T-helper 2 cell treated with Interferon-gamma antibody and Interleukin-4, amounts not matched to agents 5 μg/mL and 100 μg/mL, for 36 hours (primary cell): ENCODE results near the gene MINDY4.

Experiments
- DNase-seq: peaks from one replicate; pipeline ENCODE4 v3.0.0; 2021; ENCODE audit warnings: low spot score
- H3K27ac Mint-ChIP-seq: one replicate; pipeline ENCODE4 v1.8.0; 2021; ENCODE audit warnings: mild to moderate bottlenecking, mixed read lengths
- H3K27me3 Mint-ChIP-seq: one replicate; pipeline ENCODE4 v1.8.0; 2021; ENCODE audit warnings: low read depth, mixed read lengths
- H3K36me3 Mint-ChIP-seq: one replicate; pipeline ENCODE4 v1.8.0; 2021; ENCODE audit warnings: low read depth, mixed read lengths
- H3K4me1 Mint-ChIP-seq: one replicate; pipeline ENCODE4 v1.8.0; 2021; ENCODE audit warnings: low read depth, mixed read lengths
- H3K4me3 Mint-ChIP-seq: one replicate; pipeline ENCODE4 v1.8.0; 2022; ENCODE audit warnings: mild to moderate bottlenecking, moderate library complexity, mixed read lengths
- H3K9me3 Mint-ChIP-seq: one replicate; pipeline ENCODE4 v1.8.0; 2021; ENCODE audit warnings: mixed read lengths

Gene MINDY4

DNA sequence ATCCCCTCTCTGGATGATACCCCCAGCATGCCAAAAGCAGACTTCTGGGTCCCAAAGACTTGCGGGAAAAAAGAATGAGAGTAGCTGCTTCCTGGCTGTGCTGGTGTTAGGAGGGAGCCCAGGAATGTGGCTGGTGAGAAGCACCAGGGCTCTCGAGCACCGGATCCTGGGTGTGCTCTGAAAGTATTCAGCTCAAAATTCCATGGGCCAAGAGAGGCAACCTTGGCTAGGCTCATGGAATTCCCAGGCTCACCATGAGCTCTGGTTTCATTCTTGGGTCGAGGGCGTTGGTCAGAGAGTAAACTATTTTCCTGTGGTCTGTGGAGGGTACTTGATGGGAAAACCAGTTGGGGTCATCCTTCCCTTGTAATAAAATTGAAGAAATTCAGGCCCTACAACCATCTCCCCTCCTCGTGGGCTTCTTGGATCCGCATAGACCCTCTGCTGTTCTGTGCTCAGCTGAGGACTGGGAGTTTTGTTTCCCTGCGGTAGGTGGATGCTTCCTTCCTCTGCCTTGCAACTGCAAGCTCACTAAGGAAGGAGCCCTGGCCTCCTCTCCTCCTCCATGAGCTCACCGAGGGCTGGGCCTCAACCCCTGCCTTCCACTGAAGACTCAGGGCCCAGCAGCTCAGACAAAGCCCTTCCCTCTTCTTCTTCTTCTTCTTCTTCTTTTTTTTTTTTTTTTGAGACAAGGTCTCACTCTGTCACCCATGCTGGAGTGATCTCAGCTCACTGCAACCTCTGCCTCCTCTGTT lies 106.0 kb downstream of the MINDY4 start:
- Mint-ChIP-seq H3K36me3 (no peaks in the 10 kb centered on the region), H3K27me3 (no peaks in the 10 kb centered on the region), H3K4me1 (no peaks in the 10 kb centered on the region), H3K4me3 (no peak overlapping the region), H3K27ac (no peak overlapping the region), H3K9me3 (no peaks in the 10 kb centered on the region)
- no peak for DNase-seq

- no peaks in the 10 kb centered on the region for H3K9me3 Mint-ChIP-seq
- no peak for DNase-seq
- no peaks in the 10 kb centered on the region for H3K36me3 Mint-ChIP-seq
- no peaks in the 10 kb centered on the region for H3K27me3 Mint-ChIP-seq
- H3K4me1 Mint-ChIP-seq: no peaks in the 10 kb centered on the region
- H3K27ac Mint-ChIP-seq: no peak overlapping the region
- no peak overlapping the region for H3K4me3 Mint-ChIP-seq
Measured at GRCh38 chr7:30877993-30878392, 106.8 kb downstream of the MINDY4 start.

- no peak for DNase-seq
- H3K36me3 Mint-ChIP-seq: no peaks in the 10 kb centered on the region
- no peak overlapping the region for H3K4me3 Mint-ChIP-seq
- H3K4me1 Mint-ChIP-seq: no peaks in the 10 kb centered on the region
- H3K27me3 Mint-ChIP-seq: no peaks in the 10 kb centered on the region
- no peaks in the 10 kb centered on the region for H3K9me3 Mint-ChIP-seq
- no peak overlapping the region for H3K27ac Mint-ChIP-seq
Measured at GRCh38 chr7:30879139-30880124, 108.2 kb downstream of the MINDY4 start.

GRCh38 chr7:30880125-30880720 lies 109.0 kb downstream of the MINDY4 start:
- Mint-ChIP-seq H3K36me3 (no peaks in the 10 kb centered on the region), H3K4me3 (no peak overlapping the region), H3K9me3 (no peaks in the 10 kb centered on the region), H3K27me3 (no peaks in the 10 kb centered on the region), H3K27ac (no peak overlapping the region), H3K4me1 (no peaks in the 10 kb centered on the region)
- no peak for DNase-seq

- H3K27ac Mint-ChIP-seq: no peak overlapping the region
- no peaks in the 10 kb centered on the region for H3K9me3 Mint-ChIP-seq
- H3K36me3 Mint-ChIP-seq: no peaks in the 10 kb centered on the region
- no peak overlapping the region for H3K4me3 Mint-ChIP-seq
- no peaks in the 10 kb centered on the region for H3K4me1 Mint-ChIP-seq
- no peaks in the 10 kb centered on the region for H3K27me3 Mint-ChIP-seq
- no peak for DNase-seq
Measured at GRCh38 chr7:30880941-30881340, 109.7 kb downstream of the MINDY4 start.

GRCh38 chr7:30881448-30881847 lies 110.2 kb downstream of the MINDY4 start:
- Mint-ChIP-seq H3K4me1 (no peaks in the 10 kb centered on the region), H3K9me3 (no peaks in the 10 kb centered on the region), H3K27ac (no peak overlapping the region), H3K36me3 (no peaks in the 10 kb centered on the region), H3K4me3 (no peak overlapping the region), H3K27me3 (no peaks in the 10 kb centered on the region)
- no peak for DNase-seq

DNA sequence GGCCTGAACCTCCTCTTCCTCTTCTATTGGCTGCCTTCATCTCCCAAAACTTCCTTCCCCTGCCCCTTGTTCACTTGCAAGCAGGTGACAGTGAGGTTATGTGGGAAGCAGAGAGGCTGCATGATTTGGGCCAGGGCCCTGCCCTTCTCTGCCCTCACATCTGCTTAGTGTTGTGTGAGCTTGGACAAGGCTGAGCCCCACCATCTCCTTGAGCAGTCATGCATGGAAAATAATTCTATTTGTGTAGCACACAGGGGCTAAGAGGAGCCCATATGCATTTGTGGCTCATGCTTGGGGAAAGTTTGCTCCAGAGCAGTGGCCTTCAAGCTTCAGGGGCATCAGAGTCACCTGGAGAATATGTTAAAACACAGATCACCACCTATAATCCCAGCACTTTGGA lies 113.7 kb downstream of the MINDY4 start:
- H3K9me3 Mint-ChIP-seq: no peaks in the 10 kb centered on the region

DNA sequence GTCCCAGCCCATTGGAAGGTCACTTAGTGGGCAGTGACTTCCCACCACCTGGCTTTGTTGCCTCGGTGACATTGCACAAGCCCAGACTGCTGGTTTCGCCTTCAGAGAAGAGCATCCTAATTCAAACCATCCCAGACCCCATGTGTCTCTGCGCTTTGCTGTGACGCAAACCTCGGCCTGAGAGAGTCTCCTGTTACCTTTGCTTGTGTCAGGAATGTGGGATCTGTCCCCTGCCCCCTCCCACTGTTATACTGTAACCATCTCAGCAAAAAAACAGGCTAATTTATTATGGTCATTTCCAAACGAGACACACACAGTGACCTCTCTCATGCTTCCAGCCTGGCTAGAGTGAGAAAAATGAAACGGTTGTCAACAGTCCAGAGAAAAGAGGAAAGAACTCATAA lies 115.4 kb downstream of the MINDY4 start:
- H3K36me3 Mint-ChIP-seq: no peaks in the 10 kb centered on the region
- H3K27ac Mint-ChIP-seq: no peak overlapping the region
- DNase-seq: no peak
- H3K27me3 Mint-ChIP-seq: no peaks in the 10 kb centered on the region
- no peaks in the 10 kb centered on the region for H3K9me3 Mint-ChIP-seq
- no peak overlapping the region for H3K4me3 Mint-ChIP-seq
- no peaks in the 10 kb centered on the region for H3K4me1 Mint-ChIP-seq

More for the DNA sequence above, 113.7 kb downstream of the MINDY4 start:
- H3K36me3 Mint-ChIP-seq: no peaks in the 10 kb centered on the region
- no peak overlapping the region for H3K27ac Mint-ChIP-seq
- no peaks in the 10 kb centered on the region for H3K4me1 Mint-ChIP-seq
- DNase-seq: no peak
- H3K27me3 Mint-ChIP-seq: no peaks in the 10 kb centered on the region
- no peak overlapping the region for H3K4me3 Mint-ChIP-seq

DNA sequence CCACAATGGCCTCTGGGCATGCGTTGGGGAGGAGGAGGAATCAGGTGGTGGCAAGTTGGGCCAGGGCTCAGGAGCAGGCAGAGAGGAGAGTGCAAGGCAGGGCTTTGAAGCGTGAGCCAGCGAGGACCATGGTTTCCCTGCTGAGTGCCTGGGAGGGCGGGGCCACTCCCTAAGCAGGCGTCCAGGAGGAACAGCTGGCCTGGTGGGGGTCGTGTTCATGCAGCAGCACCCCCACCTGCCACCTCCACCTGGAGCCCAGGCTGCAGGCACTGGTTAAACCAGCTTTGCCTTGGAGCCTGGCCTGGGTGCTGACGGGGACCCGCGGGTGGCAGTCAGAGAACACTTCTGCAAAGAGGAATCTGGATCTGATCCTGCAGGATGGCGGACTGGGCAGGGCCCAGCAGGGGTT lies 116.3 kb downstream of the MINDY4 start:
- no peak overlapping the region for H3K4me3 Mint-ChIP-seq
- no peak overlapping the region for H3K27ac Mint-ChIP-seq
- no peaks in the 10 kb centered on the region for H3K9me3 Mint-ChIP-seq
- DNase-seq: no peak
- no peaks in the 10 kb centered on the region for H3K36me3 Mint-ChIP-seq
- H3K27me3 Mint-ChIP-seq: no peaks in the 10 kb centered on the region
- no peaks in the 10 kb centered on the region for H3K4me1 Mint-ChIP-seq

GRCh38 chr7:30888747-30889146 lies 117.5 kb downstream of the MINDY4 start:
- no peaks in the 10 kb centered on the region for H3K36me3 Mint-ChIP-seq
- H3K4me3 Mint-ChIP-seq: no peak overlapping the region
- no peak overlapping the region for H3K27ac Mint-ChIP-seq
- H3K27me3 Mint-ChIP-seq: no peaks in the 10 kb centered on the region
- no peak for DNase-seq
- no peaks in the 10 kb centered on the region for H3K9me3 Mint-ChIP-seq
- H3K4me1 Mint-ChIP-seq: no peaks in the 10 kb centered on the region

DNA sequence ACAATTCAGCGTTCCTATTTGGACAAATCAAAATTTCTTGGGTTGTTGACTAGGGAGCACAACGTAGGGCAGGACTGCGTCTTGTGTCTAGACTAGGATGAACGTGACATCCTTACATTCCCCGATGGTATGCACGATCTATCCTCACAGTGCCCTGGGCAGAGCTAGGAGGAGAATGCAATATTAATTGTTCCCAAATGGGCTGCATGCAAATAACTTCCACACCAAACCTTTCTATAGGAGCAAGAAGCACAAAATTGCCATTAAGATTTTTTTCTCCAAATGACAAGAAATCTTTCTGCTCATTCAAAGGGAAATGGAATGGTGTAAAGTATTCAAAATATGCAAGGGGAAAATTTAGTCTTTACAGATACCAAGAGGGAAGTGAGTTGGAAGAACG lies 119.0 kb downstream of the MINDY4 start:
- H3K4me1 Mint-ChIP-seq: no peaks in the 10 kb centered on the region

GRCh38 chr7:30893357-30893756 lies 122.1 kb downstream of the MINDY4 start:
- H3K4me3 Mint-ChIP-seq: no peak overlapping the region
- H3K9me3 Mint-ChIP-seq: no peaks in the 10 kb centered on the region
- DNase-seq: no peak
- no peaks in the 10 kb centered on the region for H3K4me1 Mint-ChIP-seq
- no peaks in the 10 kb centered on the region for H3K36me3 Mint-ChIP-seq
- no peak overlapping the region for H3K27ac Mint-ChIP-seq
- H3K27me3 Mint-ChIP-seq: no peaks in the 10 kb centered on the region

More for the DNA sequence above, 119.0 kb downstream of the MINDY4 start:
- Mint-ChIP-seq H3K4me3 (no peak overlapping the region), H3K27ac (no peak overlapping the region), H3K36me3 (no peaks in the 10 kb centered on the region), H3K27me3 (no peaks in the 10 kb centered on the region), H3K9me3 (no peaks in the 10 kb centered on the region)
- DNase-seq: no peak

DNA sequence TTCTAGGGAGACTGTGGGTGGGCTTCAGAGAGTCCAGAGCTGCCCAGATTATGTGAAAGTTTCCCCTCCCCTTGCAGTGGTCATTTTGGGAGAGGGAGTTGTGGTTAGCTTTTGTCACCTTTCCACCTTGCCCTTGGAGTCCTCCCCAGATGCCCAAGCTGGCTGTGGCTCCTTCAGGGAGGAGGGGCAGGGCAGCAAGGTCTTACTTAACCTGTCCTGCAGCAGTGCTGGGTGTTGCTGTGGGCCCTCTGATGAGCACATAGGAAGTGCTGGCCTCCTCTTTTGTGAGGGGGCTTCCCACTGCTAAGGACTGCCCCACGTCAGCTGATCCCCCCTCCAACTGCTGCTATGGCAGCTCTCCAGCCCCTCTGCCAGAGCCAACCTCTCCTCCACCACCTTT lies 122.8 kb downstream of the MINDY4 start:
- Mint-ChIP-seq H3K9me3 (no peaks in the 10 kb centered on the region), H3K4me3 (no peak overlapping the region), H3K4me1 (no peaks in the 10 kb centered on the region), H3K27ac (no peak overlapping the region), H3K27me3 (no peaks in the 10 kb centered on the region), H3K36me3 (no peaks in the 10 kb centered on the region)
- no peak for DNase-seq
